Nucleus accumbens (tissue), 56 donors: ENCODE data around the gene RBBP8NL.

Source experiments
- DNase-seq, 56 donors: peaks; one replicate each; lab custom pipeline; 2025; lab: John Stamatoyannopoulos, UW

The RBBP8NL gene

DNA sequence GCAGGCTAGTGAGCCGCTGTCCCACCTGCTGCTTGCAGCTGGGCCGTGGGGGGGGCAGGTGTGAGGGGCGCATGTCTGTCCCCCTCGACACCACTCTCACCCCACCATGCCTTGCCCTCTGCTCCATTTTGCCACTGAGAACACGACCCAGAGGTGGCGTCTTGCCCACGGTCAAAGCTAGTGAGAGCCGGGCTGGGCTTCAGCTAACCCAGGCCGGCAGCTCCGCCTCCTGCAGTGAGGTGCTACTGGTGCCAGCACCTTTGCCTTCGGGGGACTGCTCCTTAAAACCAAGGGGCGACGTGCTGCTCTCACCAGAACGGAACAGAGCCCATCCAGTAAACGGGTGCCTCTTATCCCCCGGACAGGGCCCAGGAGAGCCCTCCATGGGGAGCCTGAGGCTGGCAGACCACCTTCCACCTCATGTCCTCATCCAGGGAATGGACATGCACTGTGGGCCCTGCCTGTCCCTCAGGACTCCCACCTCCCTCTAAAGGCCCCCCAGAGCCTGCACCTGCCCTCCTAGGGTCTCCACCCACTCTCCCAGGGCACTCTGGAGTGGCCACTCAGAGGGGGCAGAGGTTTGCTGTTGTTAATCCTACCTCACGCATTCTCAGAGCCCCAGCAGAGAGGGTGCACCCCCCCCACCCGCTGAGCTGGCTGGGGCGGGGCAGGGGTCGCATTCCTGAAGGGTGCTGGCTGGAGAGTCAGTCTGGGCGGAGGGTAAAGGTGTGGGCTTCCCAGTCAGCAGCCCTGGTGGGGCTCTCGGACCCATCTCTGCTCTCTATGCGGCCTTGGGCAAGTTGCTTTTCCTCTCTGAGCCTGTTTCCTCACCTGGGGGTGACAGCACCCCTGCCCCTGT is 2.9 kb downstream of the RBBP8NL start:
- no peak for DNase-seq

DNA sequence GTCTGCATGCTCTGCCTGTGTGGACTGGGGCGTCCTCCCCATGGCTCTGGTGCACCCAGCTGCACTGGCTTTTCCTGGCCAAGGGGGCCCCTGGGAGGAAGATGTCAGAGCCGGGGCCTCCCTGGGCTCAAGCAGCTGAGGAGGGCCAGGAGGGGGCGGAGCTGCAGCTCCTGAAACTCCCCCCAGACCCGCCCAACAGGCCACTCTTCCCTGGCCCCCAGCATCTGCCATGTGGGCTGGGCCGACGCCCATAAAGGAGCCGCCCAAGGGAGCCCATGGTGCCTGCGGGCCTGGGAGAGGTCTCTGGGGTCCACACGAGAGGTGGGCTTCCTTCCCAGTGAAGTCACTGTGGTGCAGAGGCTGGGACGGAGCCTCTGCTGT is 4.0 kb downstream of the RBBP8NL start:
- no peak for DNase-seq

DNA sequence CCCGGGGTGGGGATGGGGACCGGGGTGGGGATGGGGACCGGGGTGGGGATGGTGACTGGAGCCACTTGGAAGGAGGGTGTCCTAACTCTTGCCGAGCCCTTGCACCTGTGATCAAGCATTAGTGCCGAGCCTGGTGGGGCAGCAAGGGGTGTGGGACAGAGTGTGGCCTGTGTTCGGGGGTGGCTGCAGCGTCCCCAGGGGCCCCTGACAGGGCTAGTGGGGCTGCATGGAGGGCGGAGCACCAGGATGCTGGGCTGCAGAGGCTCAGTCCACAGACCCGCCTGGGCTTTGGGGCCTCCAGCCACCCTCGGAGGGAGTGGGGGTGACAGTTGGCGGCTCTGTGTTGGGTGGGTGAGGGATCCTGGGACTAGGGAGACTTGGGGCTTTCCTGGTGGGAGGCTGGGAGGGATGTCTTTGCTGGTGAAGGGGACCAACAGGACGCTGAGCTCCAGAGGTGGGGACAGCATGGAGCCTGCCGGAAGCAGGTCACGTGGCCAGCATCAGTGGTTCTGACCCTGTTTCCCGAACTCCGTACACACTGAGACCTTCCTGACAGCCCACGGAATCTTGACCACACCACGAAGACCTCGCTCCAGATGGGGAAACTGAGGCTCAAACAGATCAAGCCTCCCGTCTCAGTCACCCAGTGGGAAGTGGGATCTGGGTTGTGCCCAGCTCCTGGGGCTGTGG is 4.6 kb downstream of the RBBP8NL start:
- DNase-seq: no peak

DNA sequence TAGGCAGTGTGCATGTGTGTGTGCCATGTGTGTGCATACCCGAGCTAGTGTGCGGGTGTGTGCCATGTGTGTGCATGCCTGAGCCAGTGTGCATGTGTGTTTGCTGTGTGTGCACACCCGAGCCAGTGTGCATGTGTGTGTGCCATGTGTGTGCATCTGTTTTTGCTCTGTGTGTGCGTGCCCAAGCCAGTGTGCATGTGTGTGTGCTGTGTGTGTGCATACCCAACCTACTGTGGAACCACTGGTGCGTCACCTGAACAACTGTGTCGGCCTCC is 5.7 kb downstream of the RBBP8NL start:
- DNase-seq: no peak

DNA sequence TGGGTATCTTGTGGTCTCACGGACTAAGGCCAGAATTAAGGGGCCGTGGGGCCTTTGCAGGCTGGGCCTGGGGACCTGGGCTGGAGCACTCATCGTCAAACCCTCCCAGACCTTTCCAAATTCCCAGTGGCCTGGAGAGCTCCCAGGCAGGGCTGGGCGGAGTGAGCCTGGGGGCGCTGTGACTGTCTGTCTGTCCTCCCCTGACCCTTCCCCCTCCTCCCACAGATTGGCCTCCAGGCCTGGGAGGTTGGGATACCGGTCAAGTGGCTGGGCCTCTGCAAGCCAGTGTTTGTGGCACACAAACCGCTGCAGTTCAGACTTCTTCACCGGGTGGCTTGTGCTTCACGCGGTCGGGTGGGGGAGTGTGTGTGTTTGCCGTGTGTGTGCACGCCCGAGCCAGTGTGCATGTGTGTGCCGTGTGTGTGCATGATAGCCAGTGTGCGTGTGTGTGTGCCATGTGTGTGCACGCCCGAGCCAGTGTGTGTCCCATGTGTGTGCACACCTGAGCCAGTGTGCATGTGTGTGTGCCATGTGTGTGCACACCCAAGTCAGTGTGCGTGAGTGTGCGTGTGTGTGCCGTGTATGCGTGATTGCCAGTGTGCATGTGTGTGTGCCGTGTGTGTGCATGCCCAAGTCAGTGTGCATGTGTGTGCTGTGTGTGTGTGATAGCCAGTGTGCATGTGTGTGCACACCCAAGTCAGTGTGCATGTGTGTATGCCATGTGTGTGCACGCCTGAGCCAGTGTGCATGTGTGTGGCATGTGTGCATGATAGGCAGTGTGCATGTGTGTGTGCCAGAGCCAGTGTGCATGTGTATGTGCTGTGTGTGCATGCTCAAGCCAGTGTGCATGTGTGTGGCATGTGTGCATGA is 6.3 kb downstream of the RBBP8NL start:
- no peak for DNase-seq

DNA sequence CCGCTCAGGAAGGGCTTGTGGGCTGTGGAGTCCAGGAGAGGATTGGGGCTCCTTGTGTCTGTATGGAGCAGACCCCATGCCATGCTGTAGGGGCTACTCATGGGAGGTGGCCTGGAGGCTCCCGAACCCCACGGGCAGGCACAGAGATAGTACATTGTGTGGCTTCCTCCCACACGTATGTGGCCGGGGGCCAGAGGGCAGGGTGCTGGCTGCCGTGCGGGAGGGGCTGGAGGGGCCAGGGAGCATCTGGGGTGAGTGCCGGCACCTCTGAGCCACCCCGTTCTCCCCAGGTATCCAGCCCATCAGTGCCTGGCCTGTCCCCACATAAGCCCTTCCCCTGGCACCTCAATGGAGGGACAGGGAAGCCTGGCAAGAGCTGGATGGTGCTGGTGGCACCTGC is 7.6 kb downstream of the RBBP8NL start:
- no peak for DNase-seq

DNA sequence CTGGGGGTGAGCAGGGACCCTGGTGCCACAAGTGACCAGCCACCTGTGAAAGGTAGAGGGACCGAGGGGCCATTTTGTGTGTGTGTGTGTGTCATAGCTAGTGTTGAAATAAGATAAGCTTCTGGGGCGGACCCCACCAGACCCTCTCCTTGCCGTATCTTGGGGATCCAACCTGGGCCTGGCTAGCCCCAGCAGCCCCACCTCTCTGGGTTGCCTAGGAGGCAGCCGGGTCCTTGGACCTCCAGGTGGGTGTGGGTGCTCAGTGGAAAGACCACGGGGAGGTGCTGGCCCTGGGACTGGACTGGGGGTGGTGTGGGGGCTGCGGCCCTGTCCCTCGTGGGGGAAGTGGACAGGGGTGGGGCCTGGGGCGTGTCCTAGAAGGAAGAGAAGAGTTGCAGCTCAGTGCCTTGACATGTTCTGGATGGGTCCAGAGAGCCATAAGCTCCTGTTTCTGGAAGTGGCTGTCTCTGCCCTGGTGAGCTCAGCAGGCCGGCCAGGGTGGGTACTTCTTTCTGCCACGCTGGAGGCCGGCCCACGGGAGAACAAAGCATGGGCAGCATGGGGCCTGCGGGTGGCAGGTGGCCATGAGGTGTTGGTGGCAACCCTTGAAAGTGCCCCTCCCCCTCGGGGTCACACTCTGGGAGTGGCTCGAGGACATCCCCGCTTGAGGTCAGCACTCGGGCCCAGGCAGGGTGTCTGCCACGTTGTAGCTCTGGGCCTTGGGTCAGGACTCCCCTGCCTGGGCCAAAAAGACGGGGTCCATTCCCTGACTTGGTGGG is 8.4 kb downstream of the RBBP8NL start:
- DNase-seq: no peak

DNA sequence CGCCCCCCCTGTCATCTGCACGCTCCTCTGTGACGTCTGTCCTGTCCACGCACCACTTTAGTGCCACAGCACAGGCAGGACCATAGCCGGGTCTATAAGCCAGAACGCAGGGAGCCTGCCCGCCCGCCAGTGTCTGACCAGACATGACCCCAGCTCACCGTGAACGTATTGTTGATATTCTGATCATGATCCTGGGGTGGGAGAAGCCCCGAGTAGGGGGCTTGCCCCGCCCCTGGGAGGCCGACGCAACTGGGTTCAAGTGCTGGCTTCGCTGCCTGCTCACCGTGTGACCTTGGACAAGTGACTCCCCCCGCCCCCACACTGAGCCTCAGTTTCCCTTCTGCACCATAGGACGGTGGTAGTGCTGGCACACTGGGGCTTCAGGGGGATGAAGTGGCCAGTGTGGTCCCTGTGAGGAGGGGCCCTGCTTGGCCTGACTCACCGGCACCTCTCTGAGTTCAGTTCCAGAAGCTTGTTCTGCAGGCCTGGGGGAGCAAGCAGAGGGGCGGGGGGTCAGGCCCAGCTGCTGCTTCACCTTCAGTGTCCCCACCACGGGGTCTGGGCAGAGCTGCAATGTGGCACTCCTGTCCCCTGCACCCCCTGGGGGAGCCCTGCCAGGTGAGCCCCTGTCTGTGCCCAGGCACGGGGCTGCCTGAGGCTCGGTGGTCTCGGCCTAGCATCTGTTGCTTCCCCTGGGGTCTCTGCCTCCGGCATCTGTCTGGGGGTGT is 9.2 kb downstream of the RBBP8NL start:
- no peak for DNase-seq

DNA sequence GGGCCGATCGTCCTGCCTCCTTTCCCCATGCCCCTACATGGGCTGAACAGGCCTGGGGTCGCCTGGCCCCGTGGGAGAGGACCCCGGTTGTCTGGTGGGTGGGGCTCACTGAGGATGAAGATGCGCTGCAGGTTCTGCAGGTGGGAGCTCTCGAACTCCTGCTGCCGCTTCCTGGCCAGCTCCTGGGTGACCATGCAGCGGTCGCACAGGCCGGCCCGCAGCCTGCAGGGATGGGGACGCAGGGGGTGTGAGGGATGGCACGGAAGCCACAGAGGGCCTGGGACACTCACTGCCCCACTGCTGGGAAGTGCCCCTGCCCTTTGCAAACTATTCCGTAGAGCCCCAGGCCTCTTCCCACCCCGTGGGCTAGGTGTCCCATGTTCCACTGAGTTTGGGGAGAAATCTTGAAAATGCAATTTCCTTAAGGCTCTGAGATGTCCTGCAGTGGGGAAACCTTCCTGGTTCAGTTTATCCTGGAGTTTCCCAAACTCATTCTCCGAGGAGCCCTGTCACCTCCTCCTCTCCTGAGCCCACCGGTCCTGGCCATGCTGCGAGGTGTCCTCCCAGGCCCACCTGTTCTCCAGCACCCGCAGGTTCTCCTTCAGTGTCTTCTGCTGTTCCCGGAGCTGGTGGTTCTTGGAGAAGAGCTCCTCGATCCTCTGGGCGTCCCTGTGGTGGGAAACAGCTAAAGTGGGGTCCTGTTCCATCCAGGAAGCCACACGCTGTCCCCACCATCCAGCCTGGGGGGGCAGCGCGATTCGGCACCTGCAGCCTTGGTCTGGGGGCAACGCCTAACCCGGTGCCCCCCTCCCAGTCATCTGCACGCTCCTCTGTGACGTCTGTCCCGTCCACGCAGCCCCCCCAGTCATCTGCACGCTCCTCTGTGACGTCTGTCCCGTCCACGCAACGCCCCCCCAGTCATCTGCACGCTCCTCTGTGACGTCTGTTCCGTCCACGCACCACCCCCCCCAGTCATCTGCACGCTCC is 10.4 kb downstream of the RBBP8NL start:
- no peak for DNase-seq

DNA sequence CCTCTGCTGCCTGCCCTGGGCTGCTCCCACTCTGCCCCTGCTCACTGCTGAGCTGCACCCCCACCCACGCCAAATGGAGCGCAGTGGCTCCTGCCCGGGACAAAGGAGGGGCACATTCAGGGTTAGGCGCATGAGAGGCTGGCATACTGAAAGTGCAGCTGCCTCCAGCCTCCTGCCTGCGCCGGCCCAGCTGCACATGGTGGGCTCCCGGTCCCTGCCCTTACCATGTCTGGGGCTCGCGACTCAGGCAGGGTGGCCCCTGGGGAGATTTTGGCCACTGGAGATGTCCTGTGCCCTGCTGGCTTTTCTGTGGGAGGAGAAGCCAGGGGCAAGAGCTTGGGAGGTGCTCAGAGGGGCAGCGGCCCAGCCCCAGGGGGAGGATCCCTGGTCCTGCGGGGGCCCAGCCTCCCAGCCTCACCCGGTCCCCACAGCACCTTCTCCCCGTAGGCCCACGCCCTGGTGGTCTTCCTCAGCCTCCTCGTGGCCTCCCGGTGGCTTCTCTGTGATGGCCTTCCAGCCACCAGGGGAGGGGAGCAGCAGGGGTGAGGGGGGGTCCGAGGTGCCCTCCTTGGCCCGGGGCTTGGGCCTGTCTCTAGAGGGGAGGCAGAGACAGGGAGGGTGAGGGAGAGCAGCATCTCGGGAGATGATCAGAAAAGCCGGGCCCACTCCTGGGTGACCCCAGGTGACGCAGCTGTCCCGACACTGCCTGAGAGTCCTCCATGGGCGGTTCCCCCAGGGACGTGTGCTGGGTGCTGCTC is 11.8 kb downstream of the RBBP8NL start:
- no peak for DNase-seq

DNA sequence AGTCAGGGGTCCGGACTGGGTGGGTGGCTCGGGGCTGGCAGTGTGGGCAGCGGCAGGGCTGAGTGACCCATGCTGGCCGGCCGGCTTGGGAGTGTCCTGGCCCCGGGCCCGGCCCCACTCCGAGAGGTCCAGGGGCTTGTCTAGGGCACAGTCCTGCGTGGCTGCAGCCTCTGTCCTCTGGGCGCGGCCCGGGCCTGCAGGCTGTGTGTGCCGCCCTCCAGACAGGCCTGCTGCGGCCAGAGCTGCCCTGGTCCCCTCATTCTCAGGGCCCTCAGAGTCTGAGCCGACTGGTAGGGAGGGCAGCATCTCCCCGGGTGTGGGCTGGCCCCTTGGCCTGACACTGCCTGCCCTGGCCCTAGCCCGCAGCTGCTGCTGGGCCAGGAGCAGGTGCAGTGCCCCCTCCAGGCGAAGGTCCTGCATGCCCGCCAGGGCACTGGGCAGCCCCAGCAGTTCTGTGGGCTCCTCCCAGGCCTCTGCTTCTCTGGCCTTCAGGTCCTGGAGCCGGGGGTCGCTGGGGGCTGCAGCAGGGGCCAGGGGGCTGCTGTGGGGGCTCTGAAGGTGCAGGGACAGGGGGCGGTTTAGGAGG is 13.3 kb downstream of the RBBP8NL start:
- no peak for DNase-seq

DNA sequence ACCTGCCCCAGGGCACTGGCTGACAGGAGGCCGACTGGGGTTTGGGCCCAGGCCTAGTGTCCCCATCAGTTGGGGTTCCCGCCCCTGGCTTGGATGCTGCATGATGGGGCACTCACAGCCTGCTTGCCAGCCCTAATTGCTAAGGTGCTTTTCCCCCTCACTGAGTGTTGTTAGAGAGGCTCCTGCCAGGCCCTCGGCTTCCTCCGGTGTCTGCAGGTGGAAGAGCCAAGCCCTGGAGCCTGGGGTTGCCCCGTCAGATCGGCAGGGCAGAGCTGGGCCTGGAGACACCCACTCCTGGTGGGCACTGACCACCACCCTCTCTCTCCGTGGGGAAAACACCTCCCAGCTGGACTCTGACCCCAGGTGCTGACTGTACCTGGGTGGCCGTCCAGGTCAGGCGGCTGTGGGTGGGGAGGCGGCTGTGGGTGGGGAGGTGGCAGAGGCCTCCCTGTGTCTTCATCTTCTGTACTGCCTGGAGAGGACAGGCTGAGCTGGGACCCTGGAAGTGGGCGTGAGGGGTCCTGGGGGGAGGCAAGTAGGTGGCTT is 14.2 kb downstream of the RBBP8NL start:
- no peak for DNase-seq

DNA sequence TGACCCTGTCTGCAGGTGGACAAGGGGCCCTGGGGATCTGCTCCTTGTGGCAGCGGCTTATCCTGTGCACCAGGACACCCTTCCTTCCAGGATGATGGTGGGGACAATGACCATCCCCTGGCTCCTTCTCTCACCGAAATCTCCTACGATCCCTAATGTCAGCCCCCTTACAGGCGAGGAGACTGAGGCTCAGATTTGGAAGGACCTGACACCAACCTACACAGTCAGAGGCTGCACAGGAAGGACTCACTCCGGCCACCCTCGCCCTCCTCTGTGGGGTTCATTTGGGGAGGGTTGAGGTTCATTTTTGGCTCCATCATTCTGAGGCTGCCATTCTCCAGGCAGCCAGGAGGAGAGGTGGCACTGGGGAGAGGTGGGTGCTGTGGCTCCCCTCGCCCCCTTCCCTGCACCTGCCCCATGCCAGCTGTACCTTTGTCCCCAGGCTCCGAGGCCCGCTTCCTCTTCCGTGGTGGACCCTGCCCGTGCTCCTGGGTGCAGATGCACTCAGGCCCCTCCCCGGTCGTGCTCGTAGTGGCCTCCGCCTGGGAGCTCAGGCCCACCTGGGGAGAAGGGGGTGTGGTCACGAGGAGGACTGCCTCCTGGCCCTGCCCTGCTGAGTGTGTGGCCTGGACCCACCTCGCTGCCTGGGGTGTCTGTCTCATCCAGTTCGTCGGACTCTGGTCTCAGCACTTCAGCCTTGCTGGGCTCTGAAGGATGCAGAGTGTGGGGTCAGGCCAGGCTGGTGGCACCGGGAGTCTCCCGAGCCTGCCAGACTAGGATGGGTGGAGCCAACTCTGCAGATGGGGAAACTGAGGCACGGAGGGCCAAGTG is 14.9 kb downstream of the RBBP8NL start:
- no peak for DNase-seq

DNA sequence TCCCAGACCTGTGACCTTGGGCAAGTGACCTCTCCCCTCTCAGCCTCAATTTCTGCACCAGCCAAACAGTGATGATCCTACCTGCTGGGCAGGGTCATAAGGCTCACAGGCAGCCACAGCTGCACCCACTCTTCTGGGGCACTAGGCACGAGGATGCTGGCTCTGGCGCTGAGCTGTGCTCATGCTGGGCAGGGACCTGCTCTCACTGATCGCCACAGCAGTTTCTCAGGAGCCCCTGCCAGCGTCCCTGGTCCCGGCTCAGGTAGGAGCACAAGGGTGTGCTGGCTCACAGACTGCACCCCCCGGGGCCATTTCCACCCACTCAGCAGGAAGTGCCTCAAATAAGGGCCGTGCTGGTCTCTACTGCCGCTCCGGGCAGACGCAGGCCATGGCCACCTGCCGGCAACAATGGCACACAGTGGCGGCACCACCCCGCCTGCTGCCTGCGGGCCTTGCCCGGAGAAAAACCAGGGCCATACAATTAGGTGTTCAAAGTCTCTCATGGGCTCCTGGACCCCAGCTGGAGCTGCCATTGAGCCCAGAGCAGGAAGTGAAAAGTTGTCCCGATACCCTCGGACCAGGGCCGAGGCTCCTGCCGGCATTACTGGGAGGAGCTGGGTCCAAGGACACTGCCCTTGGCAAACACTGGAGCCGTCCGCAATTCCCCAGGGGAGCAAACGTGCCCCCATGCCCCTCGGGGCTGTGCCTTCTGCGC is 15.7 kb downstream of the RBBP8NL start:
- no peak for DNase-seq

DNA sequence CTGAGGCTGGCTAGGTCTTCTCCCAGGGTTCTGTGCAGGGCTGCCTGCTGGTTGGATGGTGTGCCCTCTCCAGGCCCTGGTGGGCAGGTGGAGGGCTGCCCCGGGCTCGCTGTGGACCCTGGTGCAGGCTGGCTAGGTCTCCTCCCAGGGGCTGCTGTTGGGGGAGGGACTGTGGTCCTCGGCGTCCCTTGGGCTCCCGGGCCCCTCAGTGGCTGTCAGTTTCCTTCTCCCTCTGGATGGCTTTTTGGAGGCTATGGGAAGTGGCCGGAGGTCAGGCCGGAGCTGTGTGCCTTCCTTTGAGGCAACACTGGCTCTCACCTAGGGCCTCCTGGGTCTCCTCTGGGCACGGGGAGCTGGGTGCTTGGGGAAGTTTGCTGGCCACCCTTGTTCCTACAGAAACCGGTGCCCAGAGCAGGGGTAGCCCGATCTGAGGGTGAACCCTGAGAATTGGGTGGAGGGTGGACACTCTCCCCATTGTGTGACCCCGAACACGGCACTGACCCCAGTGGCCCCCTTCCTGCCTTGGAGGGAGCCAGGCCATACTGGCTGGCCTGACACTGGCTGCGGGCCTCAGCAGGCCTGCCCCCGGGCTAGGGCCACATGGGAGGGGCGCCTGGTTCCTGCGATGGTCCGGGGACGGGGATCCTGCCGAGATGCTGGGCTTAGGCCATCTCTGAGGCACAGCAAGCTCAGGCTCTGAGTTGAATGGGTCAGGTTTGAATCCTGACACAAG is 16.4 kb downstream of the RBBP8NL start:
- DNase-seq: no peak
